AG04450 (cell line): ENCODE data around the gene GLIPR1. TPM values are rescaled to one million over a fixed set of nuclear protein-coding genes. Genes with fewer than 3 reads are reported as not detected.
A peak's percentile ranks its signal among the peaks of the same experiment; 100 is the strongest.
"Not testable (repeated sequence)": the region's sequence is repeated elsewhere in the genome, so short reads cannot be mapped to it uniquely, and the experiment has no call there.

Source experiments
- CTCF ChIA-PET: fragments of 300-600, 350-600 bp; formaldehyde crosslinking; extraction: SDS; loops from one replicate; lab custom pipeline; 2022; ENCODE audit warnings: antibody characterized with exemption, inconsistent platforms; lab: Charles Lee
- POLR2A ChIA-PET: fragments of 350-600 bp; formaldehyde crosslinking; extraction: SDS; loops from one replicate; lab custom pipeline; 2021; ENCODE audit warnings: antibody characterized with exemption, inconsistent platforms; lab: Yijun Ruan, JAX
- DNase-seq: peaks from one replicate; pipeline ENCODE4 v3.0.0-alpha.2; 2011; ENCODE audit warnings: low read depth, low spot score
- H3K27ac ChIP-seq: one replicate; pipeline ENCODE4 v1.5.1; 2012; ENCODE audit warnings: low read depth, low read length, control low read depth
- H3K27me3 ChIP-seq: one replicate; pipeline ENCODE4 v1.6.0; 2012; ENCODE audit warnings: low read length; ENCODE audit not compliant: control insufficient read depth, insufficient read depth
- H3K4me3 ChIP-seq: 2 replicates; pipeline ENCODE4 v1.5.1; 2011; ENCODE audit warnings: mild to moderate bottlenecking, low read depth, low read length, control low read depth
- H3K9me3 ChIP-seq: 2 replicates; pipeline ENCODE4 v1.5.1; 2012; ENCODE audit warnings: low read length; ENCODE audit not compliant: control insufficient read depth, insufficient read depth
- CTCF ChIP-seq: IDR thresholded peaks from 2 replicates; pipeline ENCODE4 v1.5.1; 2011; ENCODE audit warnings: low read depth, low read length, control low read depth, inconsistent platforms
- polyA plus RNA-seq: library from polyadenylated mRNA; depleted of rRNA; stranded (reverse); fragments of >200 nt; gene quantifications from 2 replicates; pipeline ENCODE4 v1.2.3, GENCODE V29; 2011

The GLIPR1 gene
- polyA plus RNA-seq, 1 experiment = 335 TPM

- H3K9me3 ChIP-seq = peaks cover 10% of the 10 kb centered on the region
- DNase-seq = no peak
- H3K27ac ChIP-seq = no peak overlapping the region
- no peak overlapping the region for H3K4me3 ChIP-seq
- POLR2A ChIA-PET = no interaction called here
- CTCF ChIA-PET = interaction anchor here (0.6 kb wide), 1 partner anchor 45 kb away, joined by 3 read pairs; no protein-coding TSS in a partner anchor
- no peak for TF ChIP-seq CTCF
- H3K27me3 ChIP-seq = no peaks in the 10 kb centered on the region
Measured at GRCh38 chr12:75439930-75440329, 40.6 kb upstream of the GLIPR1 start.

- CTCF ChIA-PET = interaction anchor here (0.8 to 1.0 kb wide), 2 partner anchors 43 to 51 kb away, joined by 3 to 5 read pairs; partner anchors contain the start of gene GLIPR1L2
- H3K4me3 ChIP-seq, H3K27me3 ChIP-seq, H3K9me3 ChIP-seq, H3K27ac ChIP-seq, POLR2A ChIA-PET, DNase-seq: not testable (repeated sequence)
Measured at GRCh38 chr12:75441687-75442449, 38.7 kb upstream of the GLIPR1 start.

- H3K27ac ChIP-seq, H3K27me3 ChIP-seq, POLR2A ChIA-PET, H3K9me3 ChIP-seq, H3K4me3 ChIP-seq, DNase-seq: not testable (repeated sequence)
- CTCF ChIA-PET = interaction anchor here (0.8 to 1.0 kb wide), 2 partner anchors 43 to 51 kb away, joined by 3 to 5 read pairs; partner anchors contain the start of gene GLIPR1L2
Measured at GRCh38 chr12:75442454-75442853, 38.1 kb upstream of the GLIPR1 start.

- H3K4me3 ChIP-seq = no peak overlapping the region
- no peak for TF ChIP-seq CTCF
- CTCF ChIA-PET = no interaction called here
- H3K27me3 ChIP-seq = no peaks in the 10 kb centered on the region
- no peak for DNase-seq
- POLR2A ChIA-PET = no interaction called here
- H3K9me3 ChIP-seq = 0 out of 2 replicates have a peak, but pooled peaks cover 2% of the 10 kb centered on the region
- no peak overlapping the region for H3K27ac ChIP-seq
Measured at GRCh38 chr12:75443709-75444108, 36.8 kb upstream of the GLIPR1 start.

GRCh38 chr12:75444429-75445136, 36.0 kb upstream of the GLIPR1 start:
- ChIA-PET POLR2A (no interaction called here), CTCF (no interaction called here)
- Histone ChIP-seq H3K27me3 (no peaks in the 10 kb centered on the region), H3K9me3 (0 out of 2 replicates have a peak, but pooled peaks cover 2% of the 10 kb centered on the region), H3K27ac (peak overlapping the region; percentile 25), H3K4me3 (no peak overlapping the region)
- peak; percentile 7 for DNase-seq
- no peak for TF ChIP-seq CTCF

GRCh38 chr12:75445137-75445507, 35.4 kb upstream of the GLIPR1 start:
- CTCF ChIA-PET, H3K4me3 ChIP-seq, H3K27me3 ChIP-seq, DNase-seq, POLR2A ChIA-PET, H3K9me3 ChIP-seq, H3K27ac ChIP-seq: not testable (repeated sequence)
